Measurements from ENCODE around the gene CERS6.
"Not testable (repeated sequence)": the region's sequence is repeated elsewhere in the genome, so short reads cannot be mapped to it uniquely, and the experiment has no call there.

Gene CERS6

DNA sequence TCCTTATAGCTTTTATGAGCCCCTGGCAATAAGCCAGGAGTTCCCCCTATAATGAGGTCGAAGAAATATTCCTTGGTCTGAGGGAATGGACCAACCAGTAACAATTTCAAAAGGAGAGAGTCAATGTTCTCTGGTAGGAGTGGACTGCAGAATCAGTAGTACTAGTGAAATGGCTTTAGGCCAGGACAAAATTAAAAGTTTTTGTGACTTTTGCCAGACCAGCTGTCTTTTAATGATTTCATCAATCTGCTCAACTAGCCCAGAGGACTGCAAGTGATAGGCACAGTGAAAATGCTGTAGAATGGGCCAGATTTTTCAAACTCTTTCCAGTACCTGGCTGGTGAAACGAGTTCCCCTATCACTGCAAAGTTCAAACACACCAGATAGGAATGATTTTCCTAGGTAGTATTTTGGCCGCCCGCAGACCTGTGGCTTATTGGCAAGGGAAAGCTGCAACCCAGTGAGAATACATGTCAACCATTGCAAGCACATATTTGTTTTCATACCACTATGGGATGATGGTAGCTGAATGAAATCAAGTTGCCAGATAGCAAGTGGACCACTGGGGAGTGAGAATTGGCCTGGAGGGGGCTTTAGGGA, 45.5 kb downstream of the CERS6 start:
- no peak for DNase-seq (ENCODE audit: low spot score)

DNA sequence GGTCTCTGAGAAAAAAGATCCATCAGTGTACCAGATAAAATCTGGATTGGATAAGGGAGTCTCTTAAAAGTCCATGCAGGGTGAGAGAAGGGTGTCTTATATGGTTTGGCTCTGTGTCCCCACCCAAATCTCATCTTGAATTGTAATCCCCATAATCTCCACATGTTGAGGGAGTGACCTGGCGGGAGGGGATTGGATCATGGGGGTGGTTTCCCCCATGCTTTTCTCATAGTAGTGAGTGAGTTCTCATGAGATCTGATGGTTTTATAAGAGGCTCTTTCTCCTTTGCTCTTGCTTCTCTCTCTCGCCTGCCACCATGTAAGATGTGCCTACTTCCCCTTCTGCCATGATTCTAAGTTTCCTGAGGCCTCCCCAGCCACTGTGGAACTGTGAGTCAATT, 46.8 kb downstream of the CERS6 start:
- DNase-seq (ENCODE audit: low spot score): not testable (repeated sequence)

DNA sequence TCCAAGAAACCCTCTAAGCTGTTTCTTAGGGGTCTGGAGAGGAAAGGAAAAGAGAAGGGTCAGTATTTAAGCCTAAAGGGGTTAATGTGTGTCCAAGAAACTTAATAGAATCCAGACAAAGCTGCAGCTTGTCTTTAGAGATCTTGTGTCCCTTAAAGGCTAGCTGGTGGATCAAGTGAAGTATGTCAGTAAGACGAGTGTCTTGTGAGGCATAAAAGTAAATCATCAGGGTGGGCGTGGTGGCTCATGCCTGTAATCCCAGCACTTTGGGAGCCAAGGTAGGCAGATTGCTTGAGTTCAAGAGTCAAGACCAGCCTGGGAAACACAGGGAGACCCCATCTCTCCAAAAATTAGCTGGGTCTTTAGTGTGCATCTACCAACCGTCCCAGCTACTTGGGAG, 47.8 kb downstream of the CERS6 start:
- DNase-seq (ENCODE audit: low spot score): no peak

DNA sequence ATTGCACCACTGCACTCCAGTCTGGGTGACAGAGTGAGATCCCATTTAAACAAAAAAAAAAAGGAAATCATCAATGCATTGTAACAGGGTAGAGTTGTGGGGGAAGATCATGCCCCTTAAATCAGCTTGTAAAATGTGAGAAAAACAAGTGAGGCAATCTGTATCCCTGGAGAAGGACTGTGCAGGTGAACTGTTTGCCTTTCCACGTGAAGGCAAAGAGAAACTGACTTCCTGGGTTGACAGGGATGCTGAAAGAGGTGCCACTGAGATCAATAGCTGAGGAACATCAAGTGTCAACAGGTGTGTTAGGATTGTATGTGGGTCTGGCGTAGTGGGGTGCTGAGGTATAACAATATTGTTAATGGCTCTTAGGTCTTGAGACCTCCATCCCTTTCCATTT, 48.3 kb downstream of the CERS6 start:
- DNase-seq (ENCODE audit: low spot score): no peak

DNA sequence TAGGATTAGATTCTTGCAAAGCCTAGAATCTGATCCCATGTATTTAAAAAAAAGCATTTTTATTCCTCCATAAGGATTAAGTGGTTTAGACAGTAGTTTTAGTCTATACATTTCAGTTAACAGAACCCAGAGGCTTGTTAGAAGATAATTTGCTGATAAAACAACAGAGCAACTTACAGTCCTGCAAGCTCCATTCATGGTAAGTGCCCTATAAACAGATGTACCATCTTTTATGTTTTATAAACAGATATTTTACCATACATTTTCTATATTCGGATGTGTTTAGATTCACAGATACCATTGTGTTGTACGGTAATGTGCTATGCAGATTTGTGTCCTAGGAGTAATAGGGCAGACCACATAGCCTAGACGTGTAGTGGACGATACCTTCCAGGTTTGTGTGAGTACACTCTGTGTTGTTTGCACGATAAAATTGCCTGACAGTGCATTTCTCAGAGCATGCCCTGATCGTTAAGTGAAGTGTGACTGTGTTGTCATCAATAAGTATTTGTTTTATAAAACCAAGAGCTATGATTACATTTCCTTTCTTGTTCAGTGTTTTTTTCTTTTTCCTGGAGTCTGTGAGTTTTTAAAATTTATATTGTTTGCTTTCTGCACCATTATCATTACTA, 54.2 kb downstream of the CERS6 start:
- no peak for DNase-seq (ENCODE audit: low spot score)

DNA sequence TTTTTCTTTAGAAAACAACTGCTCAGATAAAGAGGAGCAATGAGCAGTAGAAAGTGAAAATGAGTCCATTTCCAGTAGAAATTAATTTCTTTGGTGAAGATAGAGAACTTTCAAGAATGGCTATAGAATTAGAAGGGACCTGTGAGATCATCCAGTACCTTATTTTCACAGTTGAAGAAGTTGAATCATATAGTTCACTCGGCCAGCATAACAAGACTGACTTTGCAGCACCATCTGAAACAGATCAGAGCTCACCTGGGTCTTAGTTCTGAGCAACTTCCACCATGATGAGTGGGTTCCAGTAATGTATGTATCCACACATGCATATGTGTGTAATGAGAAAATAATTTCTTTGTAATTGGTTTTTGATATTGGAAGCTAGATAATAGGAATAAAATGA, 58.6 kb downstream of the CERS6 start:
- DNase-seq (ENCODE audit: low spot score): no peak

DNA sequence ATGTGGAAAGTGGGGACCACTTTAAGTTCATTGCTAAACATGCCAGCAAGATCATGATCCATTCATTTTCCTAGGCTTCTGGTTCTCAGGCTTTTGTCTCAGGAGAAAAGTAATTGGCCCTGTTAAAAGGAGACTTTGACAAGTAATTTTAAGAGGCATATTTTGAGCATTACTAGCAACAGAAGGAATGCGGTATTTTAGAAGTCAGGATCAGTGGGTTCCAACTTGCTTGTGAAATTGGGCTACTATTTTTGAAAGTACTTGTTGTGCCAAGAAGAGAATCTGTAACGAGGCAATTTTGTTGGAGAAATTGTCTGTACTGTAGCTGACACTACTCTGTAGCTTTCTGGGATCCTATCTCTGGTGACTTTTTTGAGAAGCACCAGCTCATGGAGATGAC, 59.4 kb downstream of the CERS6 start:
- DNase-seq (ENCODE audit: low spot score): peak; percentile 27

DNA sequence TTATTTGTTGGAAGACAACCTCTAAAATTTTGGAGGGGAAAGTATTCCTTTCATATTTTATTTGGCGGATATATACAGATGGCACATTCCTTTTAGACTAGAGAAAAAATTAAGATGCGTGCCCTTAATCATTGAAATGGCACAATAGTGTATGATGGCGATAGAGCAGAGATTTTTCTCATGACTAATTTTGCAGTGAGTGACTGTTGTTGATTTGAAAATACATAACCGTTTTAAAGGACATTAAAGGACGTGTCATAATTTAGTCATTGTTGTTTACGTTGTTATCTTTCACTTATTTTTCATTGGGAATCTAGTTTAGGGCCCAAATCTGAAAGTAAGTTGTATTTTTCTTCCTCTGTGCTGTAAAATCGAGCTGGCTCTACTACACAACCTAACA, 61.7 kb downstream of the CERS6 start:
- no peak for DNase-seq (ENCODE audit: low spot score)

DNA sequence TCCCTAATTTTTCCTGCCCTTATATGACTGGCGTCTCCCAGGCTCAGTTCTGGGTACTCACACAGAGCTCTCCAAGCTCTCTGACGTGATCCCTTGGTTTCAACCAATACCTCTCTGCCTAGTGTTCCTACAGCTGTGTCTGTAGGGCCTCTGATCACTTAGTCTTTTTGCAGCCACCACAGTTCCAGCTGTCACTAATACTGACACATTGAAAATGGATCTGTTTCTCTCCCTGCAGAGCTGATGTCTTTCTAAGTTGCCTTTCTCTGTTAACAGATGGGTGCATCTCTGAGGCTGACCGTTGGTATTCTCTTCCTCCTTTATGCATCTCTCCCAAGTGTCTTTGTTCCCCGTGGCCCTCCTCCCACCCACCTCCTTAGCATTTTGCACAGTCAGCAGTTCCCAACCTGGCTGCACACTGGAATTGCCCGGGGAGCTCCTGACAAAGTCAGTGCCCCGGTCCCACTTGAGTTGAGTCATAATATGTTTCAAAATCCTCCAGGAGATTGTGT, 62.5 kb downstream of the CERS6 start:
- DNase-seq (ENCODE audit: low spot score): no peak

DNA sequence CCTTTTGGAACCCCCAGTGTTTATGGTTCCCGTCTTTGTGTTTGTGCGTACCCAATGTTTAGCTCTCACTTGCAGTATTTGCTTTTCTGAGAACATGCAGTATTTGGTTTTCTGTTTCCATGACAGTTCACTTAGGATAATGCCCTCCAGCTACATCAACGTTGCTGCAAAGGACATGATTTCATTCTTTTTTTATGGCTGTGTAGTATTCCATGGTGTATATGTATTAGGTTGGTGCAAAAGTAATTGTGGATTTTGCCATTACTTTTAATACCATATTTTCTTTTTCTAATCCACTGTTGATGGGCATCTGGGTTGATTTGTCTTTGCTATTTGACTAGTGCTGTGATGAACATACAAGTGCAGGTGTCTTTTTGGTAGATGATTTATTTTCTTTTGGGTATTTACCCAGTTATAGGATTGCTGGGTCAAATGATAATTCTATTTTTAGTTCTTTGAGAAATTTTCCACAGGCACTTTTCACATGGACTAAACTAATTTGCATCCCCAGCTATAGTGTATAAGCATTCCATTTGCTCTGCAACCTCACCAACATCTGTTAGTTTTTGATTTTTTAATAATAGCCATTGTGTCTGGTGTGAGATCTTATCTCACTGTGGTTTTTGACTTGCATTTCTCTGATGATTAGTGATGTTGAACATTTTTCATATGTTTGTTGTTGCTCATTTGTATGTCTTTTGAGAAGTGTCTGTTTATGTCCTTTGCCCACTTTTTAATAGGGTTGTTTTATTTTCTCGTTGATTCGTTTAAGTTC, 63.6 kb downstream of the CERS6 start:
- DNase-seq (ENCODE audit: low spot score): no peak

DNA sequence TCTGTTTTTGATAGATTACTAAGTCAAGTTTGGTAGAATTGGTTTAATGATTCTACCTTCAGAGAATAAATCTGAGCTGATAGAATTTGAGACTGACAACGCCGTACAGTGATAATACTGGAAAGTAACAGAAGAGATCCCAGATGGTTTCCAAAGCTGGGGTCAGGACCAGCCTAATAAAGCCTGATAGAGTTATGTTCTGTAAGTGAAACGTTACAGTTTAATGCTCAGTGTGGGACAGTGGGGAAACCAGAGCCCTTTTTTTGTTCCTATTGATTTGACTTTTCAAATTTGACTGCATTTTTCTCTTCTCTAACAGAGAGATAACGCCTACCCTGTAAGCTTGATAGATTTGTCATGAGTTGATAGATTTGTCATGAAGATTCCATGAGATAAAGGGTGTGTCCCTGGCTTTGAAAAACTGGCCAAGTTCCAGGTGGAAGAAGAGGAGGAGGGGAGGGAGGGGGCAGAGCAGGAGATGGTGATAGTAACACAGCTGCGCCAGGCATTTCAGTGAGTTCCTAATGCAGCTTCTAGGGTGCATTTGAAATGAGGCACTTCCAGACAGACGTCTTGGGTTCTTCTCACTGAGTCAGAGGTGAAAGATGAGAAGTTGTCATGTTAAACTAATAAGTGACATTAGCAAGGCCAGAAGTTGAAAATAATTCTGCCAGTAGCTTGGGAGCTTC, 65.1 kb downstream of the CERS6 start:
- DNase-seq (ENCODE audit: low spot score): no peak

DNA sequence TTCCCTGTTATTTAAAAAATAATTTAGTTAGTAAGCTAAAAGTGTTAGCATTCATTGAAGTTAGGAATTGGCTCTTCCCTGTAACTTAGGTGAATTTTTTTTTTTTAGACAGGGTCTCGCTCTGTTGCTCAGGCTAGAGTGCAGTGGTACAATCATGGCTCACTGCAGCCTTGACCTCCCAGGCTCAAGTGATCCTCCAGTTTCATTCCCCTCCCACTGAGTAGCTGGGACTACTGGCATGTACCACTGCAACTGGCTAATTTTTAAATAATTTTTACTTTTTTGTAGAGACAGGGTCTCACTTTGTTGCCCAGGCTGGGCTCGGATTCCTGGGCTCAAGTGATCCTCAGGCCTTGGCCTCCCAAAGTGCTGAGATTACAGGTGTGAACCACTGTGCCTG, 66.4 kb downstream of the CERS6 start:
- DNase-seq (ENCODE audit: low spot score): no peak

DNA sequence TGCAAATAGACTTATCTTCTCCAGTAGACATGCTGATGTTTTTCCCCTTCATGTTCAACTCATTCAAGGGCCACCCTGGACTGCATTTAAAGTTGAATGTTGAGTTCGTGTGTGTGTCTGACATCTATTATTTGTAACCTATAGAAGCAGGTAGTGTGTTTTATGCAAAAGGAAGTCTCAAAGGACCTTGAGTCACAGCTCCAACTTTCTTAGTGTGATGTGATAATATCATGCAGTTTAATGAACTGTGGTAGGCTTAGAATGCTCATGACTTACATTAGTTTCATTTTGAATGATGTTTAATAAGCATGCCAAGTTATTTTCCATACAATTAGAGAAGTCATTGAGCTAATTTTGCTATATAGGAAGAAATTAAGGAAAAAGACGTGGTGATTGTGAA, 67.9 kb downstream of the CERS6 start:
- no peak for DNase-seq (ENCODE audit: low spot score)

DNA sequence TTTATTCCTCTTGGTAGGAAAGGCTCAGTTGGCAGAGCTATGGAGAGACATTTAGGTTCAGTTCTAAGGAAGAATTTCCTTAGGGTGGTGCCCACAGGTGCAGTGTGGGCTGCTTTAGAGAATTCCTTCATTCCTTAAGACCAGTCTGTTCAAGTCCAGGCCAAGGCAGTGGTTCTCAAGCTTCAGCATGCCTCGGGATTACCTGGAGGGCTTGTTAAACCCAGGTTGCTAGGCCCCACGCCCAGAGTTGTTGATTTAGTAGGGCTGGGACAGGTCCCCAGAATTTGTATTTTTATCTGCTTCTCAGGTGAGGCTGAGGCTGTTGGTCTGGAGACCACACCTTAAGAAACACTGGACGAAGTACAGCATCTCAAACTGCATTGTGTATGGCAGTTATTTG, 68.9 kb downstream of the CERS6 start:
- DNase-seq (ENCODE audit: low spot score): no peak

DNA sequence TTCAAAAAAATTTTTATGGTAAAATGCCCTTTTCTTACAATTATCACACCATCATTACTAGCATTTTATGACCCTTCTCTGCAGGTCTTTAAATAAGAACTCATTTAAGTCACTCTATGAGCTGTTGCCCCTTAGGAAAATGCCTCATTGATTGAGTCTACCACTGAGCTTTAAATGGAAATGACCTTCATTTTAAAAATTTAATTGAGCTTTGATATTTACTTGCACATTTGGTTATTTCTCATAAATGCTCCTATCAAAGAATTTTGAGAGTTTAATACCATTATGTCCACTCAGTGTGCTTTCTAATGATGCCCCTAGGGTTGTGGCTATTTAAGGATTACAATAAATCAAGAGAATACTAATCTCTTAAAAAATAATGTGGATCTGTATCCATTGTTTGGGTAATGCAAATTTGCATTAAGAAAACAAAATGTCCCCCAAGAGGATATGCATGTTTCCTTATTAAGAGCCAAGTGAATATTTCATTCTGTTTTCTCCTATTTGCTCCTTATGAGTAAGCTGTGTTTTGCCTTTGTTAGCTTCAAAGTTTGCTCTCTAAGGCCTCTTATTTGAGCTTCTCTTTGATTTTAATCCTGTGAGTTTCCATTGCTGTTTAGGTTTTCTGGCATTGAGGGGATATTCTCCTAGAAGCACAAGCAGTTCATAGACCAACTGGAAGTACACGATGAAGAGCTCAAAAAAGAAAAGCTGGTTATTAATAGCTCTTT, 69.8 kb downstream of the CERS6 start:
- no peak for DNase-seq (ENCODE audit: low spot score)

DNA sequence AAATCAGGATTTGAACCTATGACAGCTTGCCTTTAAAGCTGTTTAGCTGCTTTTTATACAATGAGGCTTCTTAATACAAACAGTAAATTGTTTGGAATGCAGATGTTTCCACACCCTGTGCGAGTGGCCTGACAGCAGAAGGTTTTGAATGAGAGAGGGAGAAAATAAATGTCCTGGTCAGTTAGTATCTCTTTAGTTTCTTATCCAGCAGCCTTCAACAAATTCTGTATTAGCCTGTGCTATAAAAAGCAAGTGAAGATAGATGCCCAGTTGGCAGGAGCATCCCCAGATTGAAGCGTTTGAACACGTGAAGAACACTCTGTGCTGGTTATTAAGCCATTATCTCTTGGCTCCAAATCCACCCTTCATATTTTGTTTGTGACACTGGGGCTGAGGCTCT, 70.6 kb downstream of the CERS6 start:
- peak; percentile 88 for DNase-seq (ENCODE audit: low spot score)

DNA sequence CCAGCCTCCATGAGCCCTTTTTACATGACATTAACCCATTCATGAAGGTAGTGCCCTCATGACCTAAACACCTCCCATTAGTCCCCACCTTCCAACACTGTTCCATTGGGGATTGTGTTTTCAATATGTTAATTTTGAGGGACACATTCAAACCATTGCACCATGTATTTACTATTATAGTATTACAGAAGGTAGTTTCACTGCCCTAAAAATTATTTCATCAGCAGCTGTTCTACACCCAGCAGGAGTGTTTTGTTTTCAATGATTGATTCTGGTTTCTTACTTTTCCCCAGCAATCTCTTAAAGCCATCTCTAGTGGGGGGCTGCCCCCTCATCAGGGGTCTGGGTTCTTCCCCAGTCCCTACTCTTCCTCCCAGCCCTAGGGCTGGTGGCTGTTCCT, 71.9 kb downstream of the CERS6 start:
- DNase-seq (ENCODE audit: low spot score): no peak

DNA sequence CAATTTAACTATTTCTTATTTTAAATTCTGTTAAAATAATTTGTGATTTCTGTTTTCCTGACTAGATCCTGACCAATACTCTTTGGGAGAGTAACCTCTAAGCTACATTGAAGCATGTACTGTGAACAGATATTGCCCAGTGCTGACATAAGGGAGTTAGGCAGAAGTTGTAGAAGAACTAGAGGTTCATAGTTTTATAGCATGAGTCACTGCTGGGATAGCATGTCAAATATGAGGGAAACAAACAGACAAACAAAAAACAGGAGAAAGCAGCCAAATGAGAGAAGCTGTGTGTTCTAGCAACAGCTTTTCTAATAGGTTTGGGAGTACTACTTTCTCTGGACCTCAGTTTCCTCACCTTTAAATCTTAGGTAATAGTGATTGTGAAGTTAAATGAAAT, 72.4 kb downstream of the CERS6 start:
- no peak for DNase-seq (ENCODE audit: low spot score)

DNA sequence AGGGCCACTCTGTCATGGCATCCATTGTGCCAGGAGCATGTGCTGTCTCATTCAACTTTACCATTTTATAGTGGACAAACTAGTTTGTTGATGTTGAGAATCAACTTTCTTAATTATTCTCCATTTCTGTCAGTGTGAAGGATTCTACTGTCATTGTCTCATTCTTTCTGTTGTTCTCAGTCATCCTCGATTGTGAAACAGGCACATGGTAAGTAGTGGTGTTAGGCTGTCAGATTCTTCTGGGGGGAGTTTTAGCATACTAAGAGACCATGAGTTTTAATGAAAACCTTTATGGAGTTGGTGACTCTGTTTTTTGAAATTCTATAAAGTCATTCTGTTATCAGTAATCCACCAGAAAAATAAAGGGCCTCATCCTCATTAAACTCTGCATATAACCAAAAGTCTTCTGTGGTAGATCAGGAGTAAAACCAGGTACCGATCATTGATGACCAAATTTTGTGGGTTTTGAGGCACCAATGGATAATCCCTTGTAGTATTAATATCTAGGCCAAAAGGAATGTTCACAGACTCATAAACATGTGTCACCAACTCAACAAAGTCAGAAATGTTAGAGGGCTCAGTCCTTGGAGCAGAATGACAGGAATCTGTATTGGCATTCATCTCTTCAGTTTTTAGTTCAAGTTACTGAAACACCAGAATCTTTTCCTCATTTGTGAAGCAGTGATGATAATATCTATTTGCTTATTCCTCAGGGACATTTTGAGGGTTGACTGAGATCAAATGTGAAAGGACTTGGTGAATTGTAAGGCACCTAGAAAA, 73.2 kb downstream of the CERS6 start:
- DNase-seq (ENCODE audit: low spot score): no peak

DNA sequence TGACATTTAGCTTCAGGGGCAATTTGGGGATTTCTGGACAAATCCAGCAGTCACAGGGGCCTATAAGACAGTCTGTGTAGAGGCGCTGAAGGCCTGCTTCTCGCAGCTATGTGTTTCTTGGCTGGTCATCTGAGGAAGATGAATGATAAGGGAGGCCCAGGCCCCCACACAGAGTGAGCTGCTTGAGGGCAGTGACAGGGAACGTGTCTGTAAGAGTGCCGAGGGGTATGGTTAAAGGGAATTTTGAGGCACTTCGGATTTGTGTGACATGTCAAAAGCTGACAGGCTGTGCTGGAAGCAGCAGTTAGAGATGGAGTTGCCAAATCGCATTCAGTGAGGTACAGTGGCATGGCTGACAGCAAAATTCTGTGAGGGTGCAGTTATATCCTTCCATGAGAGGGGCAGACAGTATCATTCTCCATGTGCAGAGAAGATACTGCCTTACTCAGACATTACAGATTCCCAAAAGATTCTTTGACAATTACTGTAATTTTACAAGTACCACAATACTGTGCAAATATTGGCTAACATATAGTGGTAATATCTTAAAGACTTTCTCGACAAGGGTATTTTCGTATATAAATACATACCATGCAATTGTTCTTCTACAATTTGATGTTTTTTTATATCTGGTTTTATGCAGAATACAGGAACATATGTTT, 74.0 kb downstream of the CERS6 start:
- peak; percentile 30 for DNase-seq (ENCODE audit: low spot score)
